ENCODE measurements around the gene AKAP10. TPM values are rescaled to one million over a fixed set of nuclear protein-coding genes. Genes with fewer than 3 reads are reported as not detected.

Gene AKAP10
- total and polyA plus RNA-seq, 2 of the 8 experiments (the other 6 are each of a cell fraction or from before 2014, with no cell fraction given), result 13.3 to 27.0 TPM

DNA sequence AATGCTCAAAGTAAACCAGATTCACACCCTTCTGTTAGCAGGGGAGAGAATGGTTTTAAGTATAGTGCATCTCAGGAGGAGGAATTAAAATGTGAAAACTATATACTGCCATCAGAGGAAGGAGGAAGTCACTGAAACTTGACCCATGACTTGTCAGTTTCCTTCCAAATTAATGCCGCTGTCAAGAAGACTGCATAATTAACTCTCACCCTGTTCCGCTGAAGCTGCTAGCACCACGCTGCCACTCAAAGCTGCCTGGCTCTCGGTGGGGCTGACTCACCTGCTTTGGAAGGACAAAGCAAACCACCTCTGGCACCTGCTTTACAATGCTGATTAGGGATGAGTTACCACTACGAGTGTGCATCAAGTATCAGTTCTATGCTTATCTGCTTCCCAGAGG is 72.1 kb downstream of the AKAP10 start:
- H3K36me3 ChIP-seq (ENCODE audit: control insufficient read depth in 2 of 4, insufficient read depth in 4 of 4, low read length in 3 of 4), result peaks cover 8 to 58% (median 41%) of the 10 kb centered on the region in 4 experiments
- H2BK20ac ChIP-seq (ENCODE audit: low read length), result no peak overlapping the region
- CTCF ChIA-PET (ENCODE audit: partially characterized antibody), result no interaction called here
- TF ChIP-seq HDAC6 (IDR thresholded peaks at IDR 0.05; ENCODE audit: low read depth, low read length), result no peak

More for the DNA sequence above, 72.1 kb downstream of the AKAP10 start:
- H4K20me1 ChIP-seq (replicated peaks in 1 of 2; ENCODE audit: control insufficient read depth in 1 of 2, insufficient read depth in 2 of 2, low read length in 2 of 2), result peaks cover 0 to 1% of the 10 kb centered on the region in 2 experiments
- H3K79me1 ChIP-seq (ENCODE audit: low read depth, low read length), result no peaks in the 10 kb centered on the region
- no peak overlapping the region for H3K56ac ChIP-seq (replicated peaks; ENCODE audit: insufficient read length, low read depth, low read length)
- no peaks in the 10 kb centered on the region for H3K23me2 ChIP-seq (ENCODE audit: low read depth, low read length)
- no peak overlapping the region for H2BK5ac ChIP-seq (ENCODE audit: low read depth, low read length)
- WGBS, 2 experiments (ENCODE audit: extremely low coverage in 1 of 2, insufficient coverage in 1 of 2, insufficient read length in 1 of 2, insufficient replicate concordance in 2 of 2, low coverage in 1 of 2, low lambda C conversion rate in 2 of 2, missing lambda C conversion rate in 1 of 2), result 89% methylated on average over 5 of the region's 5 CpGs; no CpG with 5 or more reads in 1 of the 2 experiments
- no peak overlapping the region for H2BK15ac ChIP-seq (ENCODE audit: low read length)
- H3K4me2 ChIP-seq (ENCODE audit: insufficient read depth in 1 of 2, low read depth in 2 of 2, low read length in 2 of 2), result no peak overlapping the region
- H3K9ac ChIP-seq (replicated peaks in 1 of 4; ENCODE audit: extremely low read depth in 1 of 4, low read depth in 3 of 4, low read length in 3 of 4), result no peak overlapping the region
- no peak overlapping the region for H3K23ac ChIP-seq (ENCODE audit: insufficient read length)
- no peaks in the 10 kb centered on the region for H3K79me2 ChIP-seq (ENCODE audit: control insufficient read depth in 1 of 2, insufficient read depth in 2 of 2, low read length in 2 of 2)
- H2AFZ ChIP-seq (ENCODE audit: low read length), result no peak overlapping the region
- no peak overlapping the region for H3K4ac ChIP-seq (replicated peaks; ENCODE audit: insufficient read length, low read depth, low read length)
- H4K91ac ChIP-seq (replicated peaks; ENCODE audit: insufficient read length, low read length), result no peak overlapping the region
- no peaks in the 10 kb centered on the region for H3K9me3 ChIP-seq (ENCODE audit: insufficient read depth in 2 of 2, low read depth in 1 of 2, low read length in 1 of 2)
- no peak overlapping the region for H4K8ac ChIP-seq (ENCODE audit: extremely low read depth, insufficient read depth, low read length)
- no peak overlapping the region for H2AK5ac ChIP-seq (ENCODE audit: low read depth, low read length)
- H3K14ac ChIP-seq (ENCODE audit: insufficient read length), result no peak overlapping the region
- no peak overlapping the region for H3K27ac ChIP-seq (ENCODE audit: low read depth, low read length)
- peaks cover 0 to under 1% (median 0%) of the 10 kb centered on the region in 4 experiments; a peak in 1 of 7 replicates for H3K4me1 ChIP-seq (replicated peaks in 1 of 4; ENCODE audit: control insufficient read depth in 3 of 4, insufficient read depth in 4 of 4, low read length in 3 of 4)
- no peak overlapping the region for H2BK120ac ChIP-seq (replicated peaks; ENCODE audit: low read depth, low read length)
- H2BK12ac ChIP-seq (ENCODE audit: low read depth, low read length), result no peak overlapping the region
- H3K27me3 ChIP-seq (replicated peaks in 1 of 4; ENCODE audit: control insufficient read depth in 3 of 4, extremely low read depth in 1 of 4, insufficient read depth in 3 of 4, low read length in 3 of 4), result no peaks in the 10 kb centered on the region
- no peak overlapping the region for H3K4me3 ChIP-seq (ENCODE audit: extremely low read depth in 1 of 4, insufficient read depth in 2 of 4, low read depth in 3 of 4, low read length in 4 of 4)
- FAIRE-seq (no peak), DNase-seq (ENCODE audit: low read depth in 1 of 2, low spot score in 2 of 2) (no peak)
- POLR2A ChIA-PET (ENCODE audit: partially characterized antibody), result no interaction called here
- no peak overlapping the region for H3K18ac ChIP-seq (ENCODE audit: extremely low read depth, low read length)
- no peak overlapping the region for H4K5ac ChIP-seq (ENCODE audit: insufficient read length, low read depth, low read length)

Data from H1 (cell line).